BLaER1 (cell line): ENCODE data around the gene SERPINH1.

Source experiments
- H3K27ac ChIP-seq: shearing (Covaris generic); formaldehyde crosslinking; 2 replicates; pipeline ENCODE4 v1.8.1; 2022
- H3K27me3 ChIP-seq: shearing (Covaris generic); formaldehyde crosslinking; 2 replicates; pipeline ENCODE4 v1.8.1; 2022
- H3K36me3 ChIP-seq: shearing (Covaris generic); formaldehyde crosslinking; 2 replicates; pipeline ENCODE4 v1.8.1; 2022
- H3K4me1 ChIP-seq: shearing (Covaris generic); formaldehyde crosslinking; 2 replicates; pipeline ENCODE4 v1.8.1; 2022
- H3K4me2 ChIP-seq: shearing (Covaris generic); formaldehyde crosslinking; 2 replicates; pipeline ENCODE4 v1.8.1; 2022
- H3K4me3 ChIP-seq: shearing (Covaris generic); formaldehyde crosslinking; 2 replicates; pipeline ENCODE4 v1.8.1; 2022
- H3K9ac ChIP-seq: shearing (Covaris generic); formaldehyde crosslinking; 2 replicates; pipeline ENCODE4 v1.8.1; 2022
- H3K9me3 ChIP-seq: shearing (Covaris generic); formaldehyde crosslinking; 2 replicates; pipeline ENCODE4 v1.8.1; 2022
- H4K20me1 ChIP-seq: shearing (Covaris generic); formaldehyde crosslinking; 2 replicates; pipeline ENCODE4 v1.8.1; 2022
- Cebpa-rat ChIP-seq: shearing (Covaris generic); IDR thresholded peaks from 2 replicates; pipeline ENCODE4 v1.8.1; 2022

The SERPINH1 gene

GRCh38 chr11:75603791-75604736, 42.0 kb downstream of the SERPINH1 start:
- Histone ChIP-seq H3K4me1 (peaks cover 37% of the 10 kb centered on the region), H4K20me1 (no peaks in the 10 kb centered on the region), H3K9ac (no peak overlapping the region), H3K4me3 (no peak overlapping the region), H3K36me3 (no peaks in the 10 kb centered on the region), H3K9me3 (no peaks in the 10 kb centered on the region), H3K27me3 (no peaks in the 10 kb centered on the region), H3K27ac (no peak overlapping the region), H3K4me2 (no peak overlapping the region)
- no peak for TF ChIP-seq Cebpa-rat

DNA sequence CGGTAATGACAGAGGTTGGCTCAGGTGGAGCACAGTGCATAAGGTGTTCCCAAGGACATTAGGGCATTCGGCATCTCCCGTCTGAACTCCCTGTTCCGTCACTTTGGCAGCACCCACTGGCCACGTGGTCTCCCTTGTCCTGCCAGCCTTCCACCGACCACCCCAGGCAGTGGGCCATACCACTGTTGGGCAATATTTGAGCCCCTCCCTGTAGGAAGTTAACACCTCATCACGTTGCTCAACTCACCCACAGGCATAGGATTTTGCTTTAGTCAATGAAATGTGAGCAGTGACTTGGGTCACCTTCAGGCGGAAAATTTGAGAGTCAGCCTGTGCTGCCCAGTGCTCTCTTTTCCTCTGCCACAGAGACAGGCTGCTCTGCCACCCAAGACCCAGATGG, 44.0 kb downstream of the SERPINH1 start:
- H3K27me3 ChIP-seq, result no peaks in the 10 kb centered on the region
- H3K4me3 ChIP-seq, result no peak overlapping the region
- peaks cover 23% of the 10 kb centered on the region for H3K4me1 ChIP-seq
- H3K9ac ChIP-seq, result no peak overlapping the region
- H3K36me3 ChIP-seq, result no peaks in the 10 kb centered on the region
- no peaks in the 10 kb centered on the region for H3K9me3 ChIP-seq
- H3K4me2 ChIP-seq, result no peak overlapping the region
- H4K20me1 ChIP-seq, result no peaks in the 10 kb centered on the region
- no peak overlapping the region for H3K27ac ChIP-seq
- no peak for TF ChIP-seq Cebpa-rat

DNA sequence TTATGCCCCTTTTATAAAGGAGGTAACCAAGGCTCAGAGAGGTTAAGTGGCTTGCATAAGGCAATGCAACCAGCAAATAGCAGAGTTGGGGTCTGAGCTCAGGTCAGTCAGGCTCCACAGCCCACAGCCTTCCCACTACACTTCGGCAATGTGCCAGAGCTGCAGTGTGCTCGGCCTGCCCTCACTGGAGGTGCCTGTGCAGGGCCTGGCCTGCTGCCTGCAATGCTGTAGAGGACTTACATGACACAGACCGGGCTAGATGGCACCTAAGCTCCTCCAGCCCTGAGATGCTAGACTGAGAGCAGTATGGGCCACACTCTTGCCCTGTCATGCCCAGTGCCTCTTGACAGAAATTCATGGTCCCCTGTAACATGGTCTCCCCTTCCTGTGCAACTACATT, 49.8 kb downstream of the SERPINH1 start:
- Histone ChIP-seq H3K27me3 (no peaks in the 10 kb centered on the region), H3K9ac (no peak overlapping the region), H3K4me3 (no peak overlapping the region)

DNA sequence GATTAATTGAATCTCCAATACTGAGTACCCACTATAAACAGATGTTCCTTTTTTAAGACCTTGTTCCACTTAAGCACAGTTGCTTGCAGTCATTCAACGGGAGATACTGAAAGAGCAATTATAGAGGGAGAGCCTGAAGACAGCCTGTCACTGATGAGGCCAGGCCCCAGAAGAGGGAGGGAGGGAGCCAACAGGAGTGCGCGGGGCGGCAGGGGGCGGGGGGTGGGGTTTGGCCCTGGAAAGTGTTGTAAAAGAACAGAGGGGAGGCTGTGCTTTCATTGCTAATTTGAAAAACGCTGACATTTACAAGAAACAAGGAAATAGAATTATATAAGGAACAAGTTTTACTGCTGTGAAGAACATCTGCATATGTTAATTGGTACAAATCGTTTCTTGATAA, 53.7 kb downstream of the SERPINH1 start:
- no peak overlapping the region for H3K4me3 ChIP-seq
- peaks cover 7% of the 10 kb centered on the region for H3K9me3 ChIP-seq
- H3K27ac ChIP-seq, result no peak overlapping the region

More for the DNA sequence above, 49.8 kb downstream of the SERPINH1 start:
- no peaks in the 10 kb centered on the region for H3K9me3 ChIP-seq
- no peaks in the 10 kb centered on the region for H4K20me1 ChIP-seq
- peaks cover 7% of the 10 kb centered on the region; the same call in 1 of the 2 replicates for H3K4me1 ChIP-seq
- H3K36me3 ChIP-seq, result no peaks in the 10 kb centered on the region
- no peak for TF ChIP-seq Cebpa-rat
- no peak overlapping the region for H3K27ac ChIP-seq
- H3K4me2 ChIP-seq, result no peak overlapping the region

DNA sequence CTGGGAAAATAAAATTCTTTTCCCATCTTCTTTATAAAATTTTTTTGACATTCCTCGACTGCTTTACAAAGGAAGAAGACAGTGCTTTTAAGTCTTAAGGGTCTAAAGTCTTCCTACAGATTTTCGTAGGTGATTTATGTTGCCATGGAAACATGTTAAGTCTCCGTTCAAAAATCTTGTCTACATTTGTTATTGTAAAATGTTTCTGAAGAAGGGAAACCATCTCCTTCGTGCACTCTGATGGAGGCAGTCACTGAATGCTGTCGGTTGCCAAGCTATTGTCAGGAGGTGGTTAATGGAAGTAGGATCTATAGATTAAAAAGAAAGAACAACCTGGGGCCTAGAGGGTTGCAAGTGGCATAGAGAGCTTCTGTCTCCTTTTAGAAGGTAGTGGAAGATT, 54.2 kb downstream of the SERPINH1 start:
- Histone ChIP-seq H3K36me3 (no peaks in the 10 kb centered on the region), H3K4me3 (no peak overlapping the region), H4K20me1 (no peaks in the 10 kb centered on the region), H3K9ac (no peak overlapping the region), H3K9me3 (peaks cover 7% of the 10 kb centered on the region), H3K27ac (no peak overlapping the region), H3K4me1 (peaks cover 7% of the 10 kb centered on the region; the same call in 1 of the 2 replicates), H3K27me3 (no peaks in the 10 kb centered on the region), H3K4me2 (no peak overlapping the region)
- TF ChIP-seq Cebpa-rat, result no peak

More for the DNA sequence above, 53.7 kb downstream of the SERPINH1 start:
- no peak overlapping the region for H3K9ac ChIP-seq
- TF ChIP-seq Cebpa-rat, result no peak
- H4K20me1 ChIP-seq, result no peaks in the 10 kb centered on the region
- no peak overlapping the region for H3K4me2 ChIP-seq
- H3K36me3 ChIP-seq, result no peaks in the 10 kb centered on the region
- no peaks in the 10 kb centered on the region for H3K27me3 ChIP-seq
- H3K4me1 ChIP-seq, result peaks cover 7% of the 10 kb centered on the region; the same call in 1 of the 2 replicates
